Type B pancreatic cell (in vitro differentiated cells): ENCODE measurements around the gene CABLES2. TPM values are rescaled to one million over a fixed set of nuclear protein-coding genes. Genes with fewer than 3 reads are reported as not detected.

Experiments used
- DNase-seq: peaks from one replicate; pipeline ENCODE4 v3.0.0; 2021; ENCODE audit warnings: mixed read lengths; ENCODE audit not compliant: unreplicated experiment; ENCODE audit errors: extremely low spot score
- H3K27ac Mint-ChIP-seq: 2 replicates; pipeline ENCODE4 v1.8.0; 2021; ENCODE audit warnings: mild to moderate bottlenecking, mixed read lengths
- H3K27me3 Mint-ChIP-seq: 2 replicates; pipeline ENCODE4 v1.8.0; 2021; ENCODE audit warnings: mixed read lengths
- H3K36me3 Mint-ChIP-seq: 2 replicates; pipeline ENCODE4 v1.8.0; 2021; ENCODE audit warnings: mixed read lengths
- H3K4me1 Mint-ChIP-seq: one replicate; pipeline ENCODE4 v1.8.0; 2021; ENCODE audit warnings: mixed read lengths; ENCODE audit not compliant: unreplicated experiment
- H3K4me3 Mint-ChIP-seq: 2 replicates; pipeline ENCODE4 v1.8.0; 2021; ENCODE audit warnings: mild to moderate bottlenecking, mixed read lengths
- H3K9me3 Mint-ChIP-seq: 2 replicates; pipeline ENCODE4 v1.8.0; 2021; ENCODE audit warnings: mixed read lengths
- total RNA-seq: library from RNA; stranded (reverse); gene quantifications from 2 replicates; pipeline ENCODE4 v1.2.1, GENCODE V29; 2021; ENCODE audit warnings: low replicate concordance
- TF ChIP-seq, protein P1 (sequence below): fragments of 200-600 bp; sonication (generic); conservative IDR thresholded peaks from 2 replicates; pipeline ENCODE4 v1.5.0; 2021; ENCODE audit warnings: antibody characterized with exemption, mild to moderate bottlenecking

CABLES2 gene
- total RNA-seq, 1 donor from 2014 or later: 18.4 TPM

DNA sequence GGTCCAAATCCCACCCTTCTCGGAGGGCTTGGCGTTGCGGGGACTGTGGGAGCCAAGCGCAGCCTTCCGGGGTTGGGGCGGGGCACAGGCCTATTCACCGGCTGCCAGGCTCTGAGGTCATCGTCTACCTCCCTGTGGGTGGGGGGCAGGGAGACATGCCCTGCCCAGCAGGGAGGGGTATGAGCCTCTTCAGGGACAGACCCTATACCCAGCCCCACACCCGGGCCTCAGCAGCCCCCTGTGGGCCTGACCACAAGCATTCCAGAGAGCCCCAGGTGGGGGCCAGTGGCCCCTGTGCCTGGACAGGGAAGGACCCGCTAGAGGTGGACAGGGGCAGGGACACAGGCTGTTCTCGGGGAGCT lies 51.6 kb downstream of the CABLES2 start:
- H3K4me1 Mint-ChIP-seq: no peaks in the 10 kb centered on the region
- TF ChIP-seq, protein P1, sequence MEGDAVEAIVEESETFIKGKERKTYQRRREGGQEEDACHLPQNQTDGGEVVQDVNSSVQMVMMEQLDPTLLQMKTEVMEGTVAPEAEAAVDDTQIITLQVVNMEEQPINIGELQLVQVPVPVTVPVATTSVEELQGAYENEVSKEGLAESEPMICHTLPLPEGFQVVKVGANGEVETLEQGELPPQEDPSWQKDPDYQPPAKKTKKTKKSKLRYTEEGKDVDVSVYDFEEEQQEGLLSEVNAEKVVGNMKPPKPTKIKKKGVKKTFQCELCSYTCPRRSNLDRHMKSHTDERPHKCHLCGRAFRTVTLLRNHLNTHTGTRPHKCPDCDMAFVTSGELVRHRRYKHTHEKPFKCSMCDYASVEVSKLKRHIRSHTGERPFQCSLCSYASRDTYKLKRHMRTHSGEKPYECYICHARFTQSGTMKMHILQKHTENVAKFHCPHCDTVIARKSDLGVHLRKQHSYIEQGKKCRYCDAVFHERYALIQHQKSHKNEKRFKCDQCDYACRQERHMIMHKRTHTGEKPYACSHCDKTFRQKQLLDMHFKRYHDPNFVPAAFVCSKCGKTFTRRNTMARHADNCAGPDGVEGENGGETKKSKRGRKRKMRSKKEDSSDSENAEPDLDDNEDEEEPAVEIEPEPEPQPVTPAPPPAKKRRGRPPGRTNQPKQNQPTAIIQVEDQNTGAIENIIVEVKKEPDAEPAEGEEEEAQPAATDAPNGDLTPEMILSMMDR: no peak

DNA sequence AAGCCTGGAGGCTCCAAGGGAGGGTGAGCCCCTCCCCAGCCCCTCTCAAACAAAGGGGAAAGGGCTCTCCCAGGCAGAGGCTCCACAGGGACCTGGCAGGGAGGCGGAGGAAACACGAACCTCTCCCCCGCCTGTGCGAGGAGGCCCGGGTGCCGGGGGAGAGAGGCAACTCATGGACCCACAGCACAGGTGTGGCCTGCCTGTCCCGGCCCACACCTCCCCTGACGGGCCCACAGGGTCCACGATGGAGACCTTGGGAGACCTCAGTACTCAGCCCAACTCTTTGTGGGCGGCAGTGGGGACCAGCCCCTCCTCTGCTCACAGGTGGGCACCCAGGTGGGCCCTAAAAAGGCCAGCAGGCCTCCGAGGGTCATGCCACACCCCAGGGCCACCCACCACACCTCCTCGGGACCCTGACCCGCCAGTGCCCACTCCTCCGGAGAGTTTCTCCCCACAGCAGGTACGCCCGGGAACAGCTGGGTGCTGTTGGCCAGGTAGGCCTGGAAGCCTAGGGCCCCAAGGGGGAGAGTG lies 52.2 kb downstream of the CABLES2 start:
- Mint-ChIP-seq H3K36me3 (no peaks in the 10 kb centered on the region), H3K4me3 (no peak overlapping the region), H3K27ac (no peak overlapping the region), H3K27me3 (no peaks in the 10 kb centered on the region), H3K4me1 (no peaks in the 10 kb centered on the region), H3K9me3 (no peaks in the 10 kb centered on the region)
- no peak for DNase-seq
- TF ChIP-seq, protein P1: no peak

More for the DNA sequence above, 51.6 kb downstream of the CABLES2 start:
- H3K36me3 Mint-ChIP-seq: no peaks in the 10 kb centered on the region
- no peak for DNase-seq
- peak overlapping the region; percentile 78 for H3K27ac Mint-ChIP-seq
- no peaks in the 10 kb centered on the region for H3K27me3 Mint-ChIP-seq
- H3K4me3 Mint-ChIP-seq: no peak overlapping the region
- H3K9me3 Mint-ChIP-seq: no peaks in the 10 kb centered on the region

DNA sequence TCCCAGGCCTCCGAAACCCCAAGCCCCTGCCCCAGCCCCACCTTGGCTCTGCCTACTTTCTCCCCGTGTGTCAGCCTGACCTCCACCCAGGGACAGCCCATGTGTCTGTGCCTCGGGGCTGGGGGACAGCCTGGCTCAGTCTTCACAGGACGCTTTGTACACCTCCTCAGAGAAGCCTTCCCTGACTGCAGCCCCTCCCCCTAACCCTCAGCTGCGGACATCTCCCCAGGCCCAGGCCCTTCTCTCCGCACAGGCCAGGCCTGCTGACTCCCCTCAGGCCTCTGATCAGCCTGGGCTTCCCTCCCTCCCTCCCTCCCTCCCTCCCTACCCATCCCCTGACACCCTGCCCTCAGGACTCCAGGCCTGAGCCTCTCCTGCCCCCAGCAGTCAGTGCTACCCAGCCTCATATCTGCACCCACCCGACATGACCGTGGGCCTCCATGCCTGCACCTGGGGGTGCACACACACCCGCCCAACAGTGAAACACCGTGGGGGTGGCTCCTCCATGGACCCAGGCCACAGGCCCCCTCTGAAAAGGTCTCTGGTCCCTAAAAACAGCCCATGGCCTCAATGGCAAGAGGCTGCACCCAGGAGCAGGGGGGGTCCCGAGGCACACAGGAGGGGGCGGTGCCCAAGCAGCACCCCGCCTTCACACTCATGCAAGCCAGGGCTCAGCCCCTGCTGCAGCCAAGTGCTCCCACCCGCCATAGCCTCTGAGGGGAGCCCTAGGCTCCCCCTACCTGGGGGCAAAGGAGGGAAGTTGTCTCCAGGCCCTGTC lies 52.9 kb downstream of the CABLES2 start:
- DNase-seq: no peak

DNA sequence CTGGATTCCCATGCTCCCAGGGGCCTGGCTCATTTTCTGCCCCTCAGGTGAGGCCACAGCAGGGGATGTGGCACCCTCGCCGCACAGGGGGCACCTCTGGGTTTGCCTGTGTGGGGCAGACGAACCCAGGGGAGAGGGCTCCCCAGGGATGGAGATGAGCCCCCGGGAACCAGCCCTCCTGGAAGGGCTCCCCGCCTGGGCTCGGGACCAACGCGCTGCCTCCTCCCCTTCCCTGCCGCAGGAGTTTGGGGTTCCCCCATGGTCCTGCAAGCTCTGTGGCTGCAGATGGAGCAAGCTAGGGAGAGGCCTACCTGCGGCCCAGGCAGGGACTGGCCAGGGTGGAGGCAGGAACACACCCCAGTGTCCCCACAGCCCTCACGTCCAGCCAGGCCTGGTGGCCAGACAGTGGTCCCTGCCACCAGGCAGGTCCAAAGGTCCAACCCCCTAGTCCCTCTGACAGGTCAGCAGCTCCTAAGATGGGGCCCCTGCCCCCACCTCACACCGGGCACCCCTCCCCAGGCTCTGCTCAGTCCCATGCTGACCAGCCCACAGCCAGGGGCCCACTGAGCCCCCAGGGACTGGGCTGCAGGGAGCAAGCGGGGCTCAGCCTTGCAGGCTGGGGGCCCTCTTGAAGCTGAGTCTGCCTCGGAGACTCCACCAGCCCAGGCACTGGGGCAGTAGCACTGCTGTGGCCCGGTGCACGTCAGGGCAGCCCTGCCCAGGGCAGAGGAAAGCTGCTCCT lies 53.6 kb downstream of the CABLES2 start:
- H3K27me3 Mint-ChIP-seq: no peaks in the 10 kb centered on the region
- peaks cover 3% of the 10 kb centered on the region for H3K9me3 Mint-ChIP-seq
- no peak overlapping the region for H3K4me3 Mint-ChIP-seq
- TF ChIP-seq, protein P1: no peak
- H3K36me3 Mint-ChIP-seq: peaks cover 8% of the 10 kb centered on the region
- no peaks in the 10 kb centered on the region for H3K4me1 Mint-ChIP-seq
- no peak overlapping the region for H3K27ac Mint-ChIP-seq
- DNase-seq: no peak

More for the DNA sequence above, 52.9 kb downstream of the CABLES2 start:
- H3K4me3 Mint-ChIP-seq: no peak overlapping the region
- no peak overlapping the region for H3K27ac Mint-ChIP-seq
- H3K27me3 Mint-ChIP-seq: no peaks in the 10 kb centered on the region
- peaks cover 2% of the 10 kb centered on the region for H3K9me3 Mint-ChIP-seq
- H3K36me3 Mint-ChIP-seq: peaks cover 3% of the 10 kb centered on the region
- TF ChIP-seq, protein P1: no peak
- no peaks in the 10 kb centered on the region for H3K4me1 Mint-ChIP-seq

DNA sequence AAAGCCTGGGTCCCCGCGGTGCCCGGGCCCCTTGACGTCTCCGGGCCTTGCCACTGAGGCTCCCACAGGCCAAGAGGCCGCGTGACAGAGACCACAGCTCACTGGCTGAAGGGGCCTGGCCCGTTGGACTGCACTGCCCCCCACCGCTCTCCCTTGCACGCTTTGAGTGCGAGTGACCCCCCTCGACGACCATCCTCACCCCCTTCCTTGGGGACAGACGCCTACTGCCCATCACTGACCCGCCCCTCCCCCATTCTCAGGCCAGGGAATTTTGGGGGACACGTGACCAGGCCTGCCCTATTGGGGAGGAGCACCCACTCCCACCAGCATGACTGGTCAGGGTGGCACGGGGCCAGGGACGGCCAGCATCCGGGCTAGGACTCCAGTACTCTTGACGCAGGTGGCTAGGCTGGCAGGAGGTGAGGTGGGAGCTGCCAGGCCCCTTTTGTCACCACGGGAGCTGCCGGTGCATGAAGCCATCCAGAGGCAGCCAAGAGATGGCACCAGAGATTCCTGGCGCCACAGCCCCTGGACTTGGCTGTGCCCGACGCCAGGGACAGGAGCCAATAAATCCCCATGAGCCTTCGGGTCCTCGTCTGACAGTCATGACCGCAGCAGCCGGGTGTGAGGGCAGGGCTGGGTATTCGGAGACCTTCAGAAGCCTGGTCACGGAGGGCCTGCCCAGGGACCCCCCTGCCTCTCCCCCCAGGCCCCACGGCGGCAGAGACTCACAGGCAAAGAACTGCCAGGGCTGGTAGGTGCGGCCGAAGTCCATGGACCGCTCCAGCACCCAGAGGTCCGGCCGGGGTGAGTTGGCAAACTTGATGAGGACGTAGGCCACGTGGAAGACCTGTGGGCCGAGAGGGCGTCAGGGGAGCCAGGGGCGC lies 54.4 kb downstream of the CABLES2 start:
- Mint-ChIP-seq H3K4me1 (no peaks in the 10 kb centered on the region), H3K27ac (peak overlapping the region; percentile 70), H3K27me3 (no peaks in the 10 kb centered on the region), H3K36me3 (peaks cover 12% of the 10 kb centered on the region), H3K4me3 (no peak overlapping the region), H3K9me3 (peaks cover 3% of the 10 kb centered on the region)
- TF ChIP-seq, protein P1: no peak
- DNase-seq: no peak
